Measurements from ENCODE around the gene ILRUN. TPM values are rescaled to one million over a fixed set of nuclear protein-coding genes. Genes with fewer than 3 reads are reported as not detected.

ILRUN gene
- total RNA-seq, 1 experiment from 2014 or later = 64.6 TPM

- no peaks in the 10 kb centered on the region for H3K9me3 ChIP-seq (ENCODE audit: control insufficient read depth, low read depth, low read length)
- no peaks in the 10 kb centered on the region for H3K36me3 Mint-ChIP-seq (ENCODE audit: insufficient read depth in 1 of 3, low read depth in 3 of 3)
- H3K4me1 ChIP-seq (ENCODE audit: insufficient read depth, low read length) = no peaks in the 10 kb centered on the region
- no peaks in the 10 kb centered on the region for H3K79me2 ChIP-seq (ENCODE audit: insufficient read depth, low read length)
- no peak overlapping the region for H3K4me3 Mint-ChIP-seq
- no peak overlapping the region for H3K27ac Mint-ChIP-seq
- no peaks in the 10 kb centered on the region for H3K23me2 ChIP-seq (ENCODE audit: insufficient read length, low read depth, low read length, poor library complexity, severe bottlenecking)
- no CpG with 5 or more reads among the region's 4 CpGs for WGBS (ENCODE audit: extremely low coverage, insufficient read length, low lambda C conversion rate)
- H3K18ac ChIP-seq (ENCODE audit: insufficient read length, low read depth, low read length) = no peak overlapping the region
- no peak overlapping the region for H3K27ac ChIP-seq (ENCODE audit: insufficient read length, low read depth, low read length)
- H4K91ac ChIP-seq (ENCODE audit: insufficient read length, low read depth, low read length) = no peak overlapping the region
- peaks cover 5 to 7% of the 10 kb centered on the region in 2 experiments; a peak in 2 of 4 replicates for H3K4me1 Mint-ChIP-seq
- H3T11ph ChIP-seq (ENCODE audit: low read length) = no peak overlapping the region
- no peak for TF ChIP-seq CTCF (conservative IDR thresholded peaks at IDR 0.05)
- H3K27me3 Mint-ChIP-seq (ENCODE audit: low read depth) = no peaks in the 10 kb centered on the region
- no peaks in the 10 kb centered on the region for H4K20me1 ChIP-seq (ENCODE audit: control insufficient read depth, insufficient read depth, insufficient read length)
- no peak overlapping the region for H2BK20ac ChIP-seq (ENCODE audit: low read depth, low read length, poor library complexity, severe bottlenecking)
- H3K23ac ChIP-seq (ENCODE audit: insufficient read length, low read depth, low read length) = no peak overlapping the region
- no peak for DNase-seq
- H2BK5ac ChIP-seq (ENCODE audit: insufficient read length, low read length) = no peak overlapping the region
- H2BK12ac ChIP-seq (ENCODE audit: insufficient read length, low read depth, low read length) = no peak overlapping the region
- no peak overlapping the region for H4K8ac ChIP-seq (replicated peaks; ENCODE audit: insufficient read length, low read depth, low read length)
- H3K4ac ChIP-seq (ENCODE audit: low read depth, low read length) = no peak overlapping the region
- no peak overlapping the region for H2AK5ac ChIP-seq (ENCODE audit: insufficient read length, low read length)
- H2BK120ac ChIP-seq (ENCODE audit: low read depth, low read length, poor library complexity, severe bottlenecking) = no peak overlapping the region
- H3K14ac ChIP-seq (ENCODE audit: insufficient read depth, low read length) = no peak overlapping the region
- H3K4me2 ChIP-seq (ENCODE audit: insufficient read depth, insufficient read length, low read length) = no peak overlapping the region
- H3K27me3 ChIP-seq (ENCODE audit: insufficient read depth, low read length) = no peaks in the 10 kb centered on the region
- no peak overlapping the region for H3K56ac ChIP-seq (ENCODE audit: insufficient read length, low read depth, low read length)
- H3K9me3 Mint-ChIP-seq = no peaks in the 10 kb centered on the region
- no peak overlapping the region for H2BK15ac ChIP-seq (ENCODE audit: low read depth, low read length)
- H3K9ac ChIP-seq (ENCODE audit: extremely low read depth, insufficient read length, low read length) = no peak overlapping the region
- no peak overlapping the region for H4K5ac ChIP-seq (ENCODE audit: insufficient read length, low read depth, low read length)
- H2AFZ ChIP-seq (ENCODE audit: low read length) = no peak overlapping the region
- no peaks in the 10 kb centered on the region for H3K79me1 ChIP-seq (ENCODE audit: insufficient read depth, low read depth, low read length, poor library complexity, severe bottlenecking)
Observed at GRCh38 chr6:34742094-34742493, 45.5 kb upstream of the ILRUN start.
